IgD-negative memory B cell (primary cell): ENCODE results near the gene ZNF529. TPM values are rescaled to one million over a fixed set of nuclear protein-coding genes. Genes with fewer than 3 reads are reported as not detected.

ENCODE experiments used
- H3K27ac Mint-ChIP-seq, 3 donors: one replicate each; pipeline ENCODE4 v1.8.0; 2020 to 2022; ENCODE audit warnings: mild to moderate bottlenecking in 3 of 3, mixed read lengths in 3 of 3, moderate library complexity in 1 of 3
- H3K27me3 Mint-ChIP-seq: one replicate; pipeline ENCODE4 v1.8.0; 2021; ENCODE audit warnings: mixed read lengths
- H3K36me3 Mint-ChIP-seq: one replicate; pipeline ENCODE4 v1.8.0; 2020; ENCODE audit warnings: mild to moderate bottlenecking, mixed read lengths
- H3K4me1 Mint-ChIP-seq, 3 donors: one replicate each; pipeline ENCODE4 v1.8.0; 2020 to 2022; ENCODE audit warnings: mixed read lengths in 3 of 3, mild to moderate bottlenecking in 1 of 3
- H3K4me3 Mint-ChIP-seq, 4 donors: one replicate each; pipeline ENCODE4 v1.8.0; 2020 to 2022; ENCODE audit warnings: mild to moderate bottlenecking in 4 of 4, mixed read lengths in 4 of 4, moderate library complexity in 3 of 4
- H3K9me3 Mint-ChIP-seq, 3 donors: one replicate each; pipeline ENCODE4 v1.8.0; 2020 to 2021; ENCODE audit warnings: mixed read lengths in 3 of 3, mild to moderate bottlenecking in 1 of 3
- polyA plus RNA-seq: library from polyadenylated mRNA; unstranded; fragments of 300-500 nt; fragmentation: Illumina TruSeq; gene quantifications from one replicate; pipeline ENCODE4 v1.2.3, GENCODE V29; 2021

Gene ZNF529
- polyA plus RNA-seq, 1 donor from 2014 or later: 6.1 TPM

- peaks cover 16% of the 10 kb centered on the region for H3K36me3 Mint-ChIP-seq
- H3K27me3 Mint-ChIP-seq: no peaks in the 10 kb centered on the region
- peak overlapping the region; percentile 97 to 100 (median 99) for H3K4me3 Mint-ChIP-seq
- H3K27ac Mint-ChIP-seq: peak overlapping the region; percentile 88 to 98 (median 96)
- peaks cover 2 to 17% (median 12%) of the 10 kb centered on the region in 3 donors for H3K9me3 Mint-ChIP-seq
- H3K4me1 Mint-ChIP-seq: peaks cover 12 to 21% (median 20%) of the 10 kb centered on the region in 3 donors
Measured at GRCh38 chr19:36528921-36529518, 44.1 kb downstream of the ZNF529 start.

GRCh38 chr19:36528194-36528920 lies 44.7 kb downstream of the ZNF529 start, which contains the start of gene ZNF260:
Gene ZNF260, minus strand, starts transcription at chr19:36528271. Its CDS starts 13,033 bp downstream, at chr19:36515238.
- Mint-ChIP-seq H3K27me3 (no peaks in the 10 kb centered on the region), H3K4me3 (peak within 1 kb of the TSS; percentile 97 to 100 (median 99)), H3K9me3 (peaks cover 2 to 13% (median 7%) of the 10 kb centered on the region in 3 donors), H3K27ac (peak within 1 kb of the TSS; percentile 88 to 98 (median 96)), H3K36me3 (peaks cover 18% of the 10 kb centered on the region), H3K4me1 (peaks cover 12 to 21% (median 20%) of the 10 kb centered on the region in 3 donors)

GRCh38 chr19:36527873-36528193 lies 45.3 kb downstream of the ZNF529 start:
- H3K9me3 Mint-ChIP-seq: peaks cover 2 to 17% (median 7%) of the 10 kb centered on the region in 3 donors
- peaks cover 22% of the 10 kb centered on the region for H3K36me3 Mint-ChIP-seq
- H3K27me3 Mint-ChIP-seq: no peaks in the 10 kb centered on the region
- H3K27ac Mint-ChIP-seq: peak overlapping the region; percentile 88 to 98 (median 96)
- H3K4me3 Mint-ChIP-seq: peak overlapping the region; percentile 97 to 100 (median 99)
- peaks cover 12 to 24% (median 23%) of the 10 kb centered on the region in 3 donors for H3K4me1 Mint-ChIP-seq

GRCh38 chr19:36527341-36527740 lies 45.8 kb downstream of the ZNF529 start:
- H3K4me3 Mint-ChIP-seq: peak overlapping the region; percentile 97 to 100 (median 99)
- H3K4me1 Mint-ChIP-seq: peaks cover 12 to 25% (median 24%) of the 10 kb centered on the region in 3 donors
- H3K36me3 Mint-ChIP-seq: peaks cover 26% of the 10 kb centered on the region

DNA sequence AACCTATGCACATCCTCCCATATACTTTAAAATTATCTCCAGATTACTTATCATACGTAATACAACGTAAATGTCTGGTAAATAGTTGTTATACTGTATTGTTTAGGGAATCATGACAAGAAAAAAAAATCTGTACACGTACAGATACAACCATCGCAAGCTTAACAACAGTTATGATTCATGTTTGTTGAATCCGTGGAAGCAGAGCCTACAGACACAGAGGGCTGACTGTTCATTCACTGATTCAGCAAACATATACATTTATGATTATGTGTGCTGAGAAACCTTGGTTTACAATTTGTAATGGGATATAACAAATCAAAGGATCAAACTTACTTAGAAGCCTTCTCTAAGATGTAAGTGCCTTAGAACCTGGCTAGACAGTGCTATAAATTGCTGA lies 46.5 kb downstream of the ZNF529 start:
- no peak overlapping the region for H3K27ac Mint-ChIP-seq
- H3K36me3 Mint-ChIP-seq: peaks cover 26% of the 10 kb centered on the region
- H3K27me3 Mint-ChIP-seq: no peaks in the 10 kb centered on the region
- peak overlapping the region; percentile 50 to 99 (median 78) for H3K4me3 Mint-ChIP-seq
- peaks cover 2 to 21% (median 10%) of the 10 kb centered on the region in 3 donors for H3K9me3 Mint-ChIP-seq
- H3K4me1 Mint-ChIP-seq: peaks cover 12 to 25% (median 24%) of the 10 kb centered on the region in 3 donors

More at GRCh38 chr19:36527341-36527740, 45.8 kb downstream of the ZNF529 start:
- Mint-ChIP-seq H3K27ac (peak overlapping the region in 2 of 3 donors; percentile 88 to 98), H3K9me3 (peaks cover 2 to 21% (median 10%) of the 10 kb centered on the region in 3 donors), H3K27me3 (no peaks in the 10 kb centered on the region)

DNA sequence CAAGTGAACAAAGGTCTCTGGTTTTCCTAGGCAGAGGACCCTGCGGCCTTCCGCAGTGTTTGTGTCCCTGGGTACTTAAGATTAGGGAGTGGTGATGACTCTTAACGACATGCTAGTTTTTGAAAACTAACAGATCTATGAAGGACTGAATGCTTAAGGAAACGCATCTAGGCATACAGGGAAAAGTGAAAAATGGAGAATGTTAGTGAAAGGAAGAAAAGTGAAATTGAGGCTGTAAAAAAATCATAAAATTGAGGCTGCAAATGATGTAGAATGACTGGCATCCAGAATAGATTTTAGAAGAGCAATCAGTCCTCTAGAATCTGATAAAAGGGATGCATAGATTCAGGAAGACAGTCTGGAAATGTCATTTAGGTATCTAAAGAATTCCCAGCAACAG lies 48.5 kb downstream of the ZNF529 start:
- Mint-ChIP-seq H3K27ac (no peak overlapping the region), H3K4me3 (no peak overlapping the region), H3K36me3 (peaks cover 32% of the 10 kb centered on the region), H3K9me3 (peaks cover 4 to 18% (median 16%) of the 10 kb centered on the region in 3 donors), H3K4me1 (peaks cover 12 to 26% (median 24%) of the 10 kb centered on the region in 3 donors), H3K27me3 (no peaks in the 10 kb centered on the region)

GRCh38 chr19:36514012-36514612 lies 59.0 kb downstream of the ZNF529 start:
- no peaks in the 10 kb centered on the region for H3K27me3 Mint-ChIP-seq
- H3K27ac Mint-ChIP-seq: peak overlapping the region in 1 of 3 donors; percentile 23
- H3K9me3 Mint-ChIP-seq: peaks cover 12 to 52% (median 35%) of the 10 kb centered on the region in 3 donors
- H3K4me1 Mint-ChIP-seq: peaks cover 0 to 1% (median 0%) of the 10 kb centered on the region in 3 donors
- peaks cover 35% of the 10 kb centered on the region for H3K36me3 Mint-ChIP-seq
- no peak overlapping the region for H3K4me3 Mint-ChIP-seq

- no peaks in the 10 kb centered on the region for H3K4me1 Mint-ChIP-seq
- H3K4me3 Mint-ChIP-seq: peak overlapping the region in 1 of 4 donors; percentile 12
- H3K9me3 Mint-ChIP-seq: peaks cover 6 to 26% (median 20%) of the 10 kb centered on the region in 3 donors
- no peak overlapping the region for H3K27ac Mint-ChIP-seq
- H3K27me3 Mint-ChIP-seq: no peaks in the 10 kb centered on the region
- H3K36me3 Mint-ChIP-seq: peaks cover 6% of the 10 kb centered on the region
Measured at GRCh38 chr19:36508325-36508724, 64.8 kb downstream of the ZNF529 start.

DNA sequence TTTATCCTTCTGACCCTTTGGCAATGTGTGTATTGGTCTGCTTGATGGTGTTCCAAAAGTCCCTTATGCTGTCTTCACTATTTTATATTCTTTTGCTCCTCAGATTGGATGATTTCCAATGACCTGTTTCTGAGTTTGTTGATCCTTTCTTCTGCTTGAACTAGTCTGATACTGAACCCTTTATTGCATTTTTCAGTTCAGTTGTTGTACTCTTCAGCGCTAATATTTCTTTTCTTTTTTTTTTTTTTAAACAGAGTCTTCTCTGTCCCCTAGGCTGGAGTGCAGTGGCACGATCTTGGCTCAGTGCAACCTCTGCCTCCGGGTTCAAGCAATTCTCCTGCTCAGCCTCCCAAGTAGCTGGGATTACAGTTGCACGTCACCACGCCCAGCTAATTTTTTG lies 71.1 kb downstream of the ZNF529 start:
- peaks cover 7 to 26% (median 26%) of the 10 kb centered on the region in 3 donors for H3K9me3 Mint-ChIP-seq

DNA sequence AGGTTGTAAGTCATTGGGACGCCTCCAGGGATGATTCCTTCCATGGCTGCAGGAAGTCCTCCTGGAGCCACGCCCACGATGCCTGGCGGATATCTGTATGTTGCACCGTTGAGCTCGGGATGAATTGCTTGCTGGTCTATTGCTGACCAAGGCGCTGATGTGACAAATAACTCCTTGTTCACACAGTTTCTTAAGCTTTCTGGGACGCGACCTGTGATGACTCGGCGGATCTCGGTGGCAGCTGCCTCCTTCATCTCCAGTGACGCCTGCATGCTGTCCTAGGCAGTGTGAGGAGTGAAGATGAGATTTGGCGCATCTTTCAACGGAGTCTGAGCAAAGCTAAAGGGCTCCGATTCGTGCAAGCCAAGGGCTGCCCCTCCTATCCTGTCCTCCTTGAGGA lies 76.1 kb downstream of the ZNF529 start:
- Mint-ChIP-seq H3K27ac (no peak overlapping the region), H3K9me3 (peaks cover 2 to 18% (median 7%) of the 10 kb centered on the region in 3 donors), H3K27me3 (no peaks in the 10 kb centered on the region), H3K36me3 (no peaks in the 10 kb centered on the region), H3K4me1 (peaks cover 4 to 10% (median 5%) of the 10 kb centered on the region in 3 donors), H3K4me3 (no peak overlapping the region)

More for the DNA sequence above, 71.1 kb downstream of the ZNF529 start:
- Mint-ChIP-seq H3K27ac (no peak overlapping the region), H3K4me1 (no peaks in the 10 kb centered on the region), H3K4me3 (peak overlapping the region in 1 of 4 donors; percentile 47), H3K36me3 (no peaks in the 10 kb centered on the region), H3K27me3 (no peaks in the 10 kb centered on the region)

Other genes starting within 250 kb of the ZNF529 start
- gene ZFP14, start 194.1 kb downstream of the ZNF529 start, polyA plus RNA-seq: 5.0 TPM
- gene ZFP82, start 154.6 kb downstream of the ZNF529 start, polyA plus RNA-seq: 14.9 TPM
- gene ZNF566, start 83.7 kb downstream of the ZNF529 start, polyA plus RNA-seq: 10.8 TPM
- gene ZNF260, start 45.0 kb downstream of the ZNF529 start, polyA plus RNA-seq: 14.7 TPM
- gene ZNF382, start 32.0 kb upstream of the ZNF529 start, polyA plus RNA-seq: 7.9 TPM
- gene ZNF461, start 93.5 kb upstream of the ZNF529 start, polyA plus RNA-seq: 7.8 TPM
- gene ZNF567, start 114.3 kb upstream of the ZNF529 start, polyA plus RNA-seq: 9.4 TPM
- 0.53 TPM for gene ZNF850, start 199.5 kb upstream of the ZNF529 start, polyA plus RNA-seq